ENCODE results near the gene CSNK1G3.

DNA sequence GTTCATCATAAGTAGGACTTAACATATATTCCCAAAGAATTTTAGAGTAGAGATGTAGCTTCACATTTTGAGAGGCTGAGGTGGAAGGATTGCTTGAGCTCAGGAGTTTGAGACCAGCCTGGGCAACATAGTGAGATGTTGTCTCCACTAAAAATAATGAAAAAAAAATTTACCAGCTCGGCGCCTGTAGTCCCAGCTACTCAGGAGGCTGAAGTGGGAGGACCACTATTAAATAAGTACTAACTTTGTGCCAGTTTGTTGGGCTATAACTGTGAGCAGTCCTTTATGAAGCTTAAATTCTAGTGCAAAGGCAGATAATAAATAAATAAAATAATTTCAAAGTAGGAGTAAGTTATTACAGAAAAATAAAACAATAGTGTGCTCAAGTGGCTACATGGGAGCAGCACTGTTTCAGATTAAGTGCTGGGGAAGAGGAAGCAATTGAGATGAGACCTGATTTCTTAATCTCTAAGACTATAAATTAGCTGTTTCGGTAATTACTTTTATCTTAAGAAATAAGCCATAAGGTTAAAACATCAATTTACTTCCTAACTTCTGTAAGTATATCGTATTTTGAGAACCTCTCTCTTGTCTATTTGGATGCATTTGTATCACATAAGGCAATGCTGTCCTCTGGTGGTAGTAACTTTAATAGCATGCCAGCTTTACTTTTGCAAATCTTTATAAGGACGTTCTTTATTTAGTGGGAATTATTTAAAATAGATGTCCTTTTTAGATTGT is 98.9 kb downstream of the CSNK1G3 start:
- TF ChIP-seq, protein P1, sequence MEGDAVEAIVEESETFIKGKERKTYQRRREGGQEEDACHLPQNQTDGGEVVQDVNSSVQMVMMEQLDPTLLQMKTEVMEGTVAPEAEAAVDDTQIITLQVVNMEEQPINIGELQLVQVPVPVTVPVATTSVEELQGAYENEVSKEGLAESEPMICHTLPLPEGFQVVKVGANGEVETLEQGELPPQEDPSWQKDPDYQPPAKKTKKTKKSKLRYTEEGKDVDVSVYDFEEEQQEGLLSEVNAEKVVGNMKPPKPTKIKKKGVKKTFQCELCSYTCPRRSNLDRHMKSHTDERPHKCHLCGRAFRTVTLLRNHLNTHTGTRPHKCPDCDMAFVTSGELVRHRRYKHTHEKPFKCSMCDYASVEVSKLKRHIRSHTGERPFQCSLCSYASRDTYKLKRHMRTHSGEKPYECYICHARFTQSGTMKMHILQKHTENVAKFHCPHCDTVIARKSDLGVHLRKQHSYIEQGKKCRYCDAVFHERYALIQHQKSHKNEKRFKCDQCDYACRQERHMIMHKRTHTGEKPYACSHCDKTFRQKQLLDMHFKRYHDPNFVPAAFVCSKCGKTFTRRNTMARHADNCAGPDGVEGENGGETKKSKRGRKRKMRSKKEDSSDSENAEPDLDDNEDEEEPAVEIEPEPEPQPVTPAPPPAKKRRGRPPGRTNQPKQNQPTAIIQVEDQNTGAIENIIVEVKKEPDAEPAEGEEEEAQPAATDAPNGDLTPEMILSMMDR (IDR thresholded peaks at IDR 0.05): peak in 5 of 7 experiments; percentile 73 to 94 (median 89)
- no peak for TF ChIP-seq EP300 (IDR thresholded peaks at IDR 0.05)
- no peak for TF ChIP-seq POLR2A (IDR thresholded peaks at IDR 0.05)
